Panc1 (cell line): ENCODE results near the gene CCT6A. TPM values are rescaled to one million over a fixed set of nuclear protein-coding genes. Genes with fewer than 3 reads are reported as not detected.

Experiments used
- ATAC-seq: fragments of 200-7000 bp; cut with Tn5 transposase; 2 replicates; pipeline ENCODE4 v1.9.1; 2020; ENCODE audit warnings: mild to moderate bottlenecking, moderate library complexity
- BruUV-seq: library from RNA; stranded (reverse); fragments of 400-500 nt; replicated peaks from 2 replicates; lab custom pipeline; 2021; lab: Mats Ljungman, UMichigan
- CTCF ChIA-PET: fragments of 300-600 bp; sonication (Branson Sonifier 250); formaldehyde crosslinking; loops from one replicate; lab custom pipeline; 2022; ENCODE audit warnings: antibody characterized with exemption; lab: Charles Lee
- POLR2A ChIA-PET: fragments of 300-600 bp; sonication (Branson Sonifier 250); formaldehyde crosslinking; loops from one replicate; lab custom pipeline; 2022; ENCODE audit warnings: antibody characterized with exemption; lab: Charles Lee
- DNase-seq: peaks from one replicate; pipeline ENCODE4 v3.0.0-alpha.2; 2010; ENCODE audit warnings: low read depth, low spot score
- H3K27ac ChIP-seq: 2 replicates; pipeline ENCODE4 v1.5.1; 2011; ENCODE audit warnings: mild to moderate bottlenecking, low read length, inconsistent platforms
- H3K27me3 ChIP-seq: fragments of 200-500 bp; sonication (Bioruptor generic); 2 replicates; pipeline ENCODE4 v1.6.0; 2014; ENCODE audit warnings: low read length, inconsistent platforms; ENCODE audit not compliant: control insufficient read depth, insufficient read depth
- H3K36me3 ChIP-seq: fragments of 200-500 bp; sonication (Bioruptor generic); 2 replicates; pipeline ENCODE4 v1.5.1; 2014; ENCODE audit warnings: inconsistent platforms, mild to moderate bottlenecking, low read length, moderate library complexity; ENCODE audit not compliant: control insufficient read depth, insufficient read depth
- H3K4me1 ChIP-seq: 2 replicates; pipeline ENCODE4 v1.5.1; 2011; ENCODE audit warnings: inconsistent platforms, mild to moderate bottlenecking, low read length, moderate library complexity; ENCODE audit not compliant: control insufficient read depth, insufficient read depth
- H3K4me3 ChIP-seq, 2 experiments: 2 replicates each; pipeline ENCODE4 v1.5.1; 2011 to 2012; ENCODE audit warnings: low read depth in 2 of 2, low read length in 2 of 2, mild to moderate bottlenecking in 2 of 2, inconsistent platforms in 1 of 2, moderate library complexity in 1 of 2
- H3K9me3 ChIP-seq: fragments of 200-500 bp; sonication (Bioruptor generic); 2 replicates; pipeline ENCODE4 v1.5.1; 2014; ENCODE audit warnings: low read depth, mild to moderate bottlenecking, inconsistent platforms, low read length, moderate library complexity; ENCODE audit not compliant: control insufficient read depth, insufficient read depth
- CTCF ChIP-seq: fragments of 450-650 bp; IDR thresholded peaks from 2 replicates; pipeline ENCODE4 v1.5.1; 2017; ENCODE audit warnings: mild to moderate bottlenecking
- POLR2AphosphoS5 ChIP-seq: IDR thresholded peaks from 2 replicates; pipeline ENCODE4 v1.6.1; 2012; ENCODE audit warnings: mild to moderate bottlenecking, low read depth, low read length, moderate library complexity
- REST ChIP-seq, 2 experiments: IDR thresholded peaks; 2 replicates each; pipeline ENCODE4 v1.6.1; 2011 to 2012; ENCODE audit warnings: low read depth in 2 of 2, control low read depth in 1 of 2, low read length in 1 of 2, mild to moderate bottlenecking in 1 of 2, moderate library complexity in 1 of 2; ENCODE audit not compliant: insufficient read depth in 1 of 2
- SIN3A ChIP-seq: IDR thresholded peaks from 2 replicates; pipeline ENCODE4 v1.6.1; 2012; ENCODE audit warnings: low read depth, mild to moderate bottlenecking, low read length, moderate library complexity, borderline replicate concordance; ENCODE audit not compliant: insufficient read depth
- TCF7L2 ChIP-seq: IDR thresholded peaks from 2 replicates; pipeline ENCODE4 v1.6.1; 2011; ENCODE audit warnings: mild to moderate bottlenecking, low read depth, low read length, inconsistent platforms
- in situ Hi-C: cut with HindIII; loops from 2 replicates; pipeline ENCODE4 v1.10.0; 2016; ENCODE audit warnings: low sequenced_read_pairs, low pct_unique_long_range_greater_than_20kb
- intact Hi-C: fragments of 100-400 bp; cut with micrococcal nuclease; formaldehyde crosslinking; loops from one replicate; pipeline ENCODE4 v1.10.0; 2022; ENCODE audit not compliant: unreplicated experiment
- total RNA-seq: library from RNA; stranded (reverse); gene quantifications from one replicate; pipeline ENCODE4 v1.2.1, GENCODE V29; 2021; ENCODE audit not compliant: unreplicated experiment

CCT6A gene
- total RNA-seq, 1 experiment from 2014 or later, result 324 TPM

GRCh38 chr7:56026538-56026937 lies 25.0 kb upstream of the CCT6A start:
- H3K27ac ChIP-seq, result no peak overlapping the region
- BruUV-seq, result no TSS peak
- ATAC-seq (no peak), DNase-seq (no peak)
- H3K4me1 ChIP-seq, result no peaks in the 10 kb centered on the region
- H3K4me3 ChIP-seq, result no peak overlapping the region
- ChIA-PET POLR2A (interaction anchor here (0.7 kb wide), 1 partner anchor 20 kb away, joined by 4 read pairs; no protein-coding TSS in a partner anchor), CTCF (interaction anchor here (0.6 to 0.7 kb wide), 2 partner anchors 22 to 64 kb away, joined by 5 read pairs; no protein-coding TSS in a partner anchor)
- intact Hi-C loops, result no loop called here
- TF ChIP-seq CTCF (no peak), TCF7L2 (no peak), REST (IDR thresholded peaks at IDR 0.05; ENCODE audit: insufficient read depth in 1 of 2, low read depth in 2 of 2, low read length in 1 of 2) (no peak), POLR2AphosphoS5 (no peak), SIN3A (no peak)
- in situ Hi-C loops, result no loop called here
- H3K36me3 ChIP-seq, result no peaks in the 10 kb centered on the region; the same call in 1 of the 2 replicates
- H3K9me3 ChIP-seq, result no peaks in the 10 kb centered on the region
- H3K27me3 ChIP-seq, result no peaks in the 10 kb centered on the region

- POLR2A ChIA-PET, result no interaction called here
- no peaks in the 10 kb centered on the region for H3K27me3 ChIP-seq
- no peak overlapping the region for H3K4me3 ChIP-seq
- H3K4me1 ChIP-seq, result peaks cover 5% of the 10 kb centered on the region; the same call in 1 of the 2 replicates
- in situ Hi-C loops, result no loop called here
- no peaks in the 10 kb centered on the region; the same call in 1 of the 2 replicates for H3K36me3 ChIP-seq
- DNase-seq (no peak), ATAC-seq (no peak)
- TF ChIP-seq SIN3A, result no peak
- no peak for TF ChIP-seq CTCF
- TF ChIP-seq TCF7L2, result no peak
- TF ChIP-seq POLR2AphosphoS5, result no peak
- no peak for TF ChIP-seq REST (IDR thresholded peaks at IDR 0.05; ENCODE audit: insufficient read depth in 1 of 2, low read depth in 2 of 2, low read length in 1 of 2)
- CTCF ChIA-PET, result interaction anchor here (0.6 kb wide), 1 partner anchor 46 kb away, joined by 3 read pairs; no protein-coding TSS in a partner anchor
- BruUV-seq, result TSS peak; percentile 46
- H3K27ac ChIP-seq, result no peak overlapping the region
- H3K9me3 ChIP-seq, result no peaks in the 10 kb centered on the region
- intact Hi-C loops, result no loop called here
Measured at GRCh38 chr7:56028942-56029630, 22.5 kb upstream of the CCT6A start.
